ENCODE data around the gene PLA2G2F. TPM values are rescaled to one million over a fixed set of nuclear protein-coding genes. Genes with fewer than 3 reads are reported as not detected.

Gene PLA2G2F
- total and polyA plus RNA-seq, 2 experiments from 2014 or later = not detected

DNA sequence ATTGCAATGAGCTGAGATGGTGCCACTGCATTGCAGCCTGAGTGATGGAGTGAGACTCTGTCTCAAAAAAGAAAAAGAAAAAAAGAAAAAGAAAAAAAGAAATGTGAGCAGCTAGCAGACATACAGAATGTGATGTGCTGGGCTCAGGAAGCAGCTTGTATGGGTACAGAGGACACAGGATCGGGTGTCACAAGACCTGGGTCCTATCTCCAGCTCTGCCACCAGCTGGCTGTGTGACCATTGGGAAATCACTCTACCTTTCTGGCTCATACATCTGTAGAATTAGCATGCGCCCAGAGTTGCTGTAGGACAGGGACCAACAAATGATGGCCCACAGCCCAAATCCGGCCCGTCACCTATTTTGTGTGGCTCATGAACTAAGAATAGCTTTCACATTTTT, 50.5 kb downstream of the PLA2G2F start (continued):
- TF ChIP-seq, protein P1, sequence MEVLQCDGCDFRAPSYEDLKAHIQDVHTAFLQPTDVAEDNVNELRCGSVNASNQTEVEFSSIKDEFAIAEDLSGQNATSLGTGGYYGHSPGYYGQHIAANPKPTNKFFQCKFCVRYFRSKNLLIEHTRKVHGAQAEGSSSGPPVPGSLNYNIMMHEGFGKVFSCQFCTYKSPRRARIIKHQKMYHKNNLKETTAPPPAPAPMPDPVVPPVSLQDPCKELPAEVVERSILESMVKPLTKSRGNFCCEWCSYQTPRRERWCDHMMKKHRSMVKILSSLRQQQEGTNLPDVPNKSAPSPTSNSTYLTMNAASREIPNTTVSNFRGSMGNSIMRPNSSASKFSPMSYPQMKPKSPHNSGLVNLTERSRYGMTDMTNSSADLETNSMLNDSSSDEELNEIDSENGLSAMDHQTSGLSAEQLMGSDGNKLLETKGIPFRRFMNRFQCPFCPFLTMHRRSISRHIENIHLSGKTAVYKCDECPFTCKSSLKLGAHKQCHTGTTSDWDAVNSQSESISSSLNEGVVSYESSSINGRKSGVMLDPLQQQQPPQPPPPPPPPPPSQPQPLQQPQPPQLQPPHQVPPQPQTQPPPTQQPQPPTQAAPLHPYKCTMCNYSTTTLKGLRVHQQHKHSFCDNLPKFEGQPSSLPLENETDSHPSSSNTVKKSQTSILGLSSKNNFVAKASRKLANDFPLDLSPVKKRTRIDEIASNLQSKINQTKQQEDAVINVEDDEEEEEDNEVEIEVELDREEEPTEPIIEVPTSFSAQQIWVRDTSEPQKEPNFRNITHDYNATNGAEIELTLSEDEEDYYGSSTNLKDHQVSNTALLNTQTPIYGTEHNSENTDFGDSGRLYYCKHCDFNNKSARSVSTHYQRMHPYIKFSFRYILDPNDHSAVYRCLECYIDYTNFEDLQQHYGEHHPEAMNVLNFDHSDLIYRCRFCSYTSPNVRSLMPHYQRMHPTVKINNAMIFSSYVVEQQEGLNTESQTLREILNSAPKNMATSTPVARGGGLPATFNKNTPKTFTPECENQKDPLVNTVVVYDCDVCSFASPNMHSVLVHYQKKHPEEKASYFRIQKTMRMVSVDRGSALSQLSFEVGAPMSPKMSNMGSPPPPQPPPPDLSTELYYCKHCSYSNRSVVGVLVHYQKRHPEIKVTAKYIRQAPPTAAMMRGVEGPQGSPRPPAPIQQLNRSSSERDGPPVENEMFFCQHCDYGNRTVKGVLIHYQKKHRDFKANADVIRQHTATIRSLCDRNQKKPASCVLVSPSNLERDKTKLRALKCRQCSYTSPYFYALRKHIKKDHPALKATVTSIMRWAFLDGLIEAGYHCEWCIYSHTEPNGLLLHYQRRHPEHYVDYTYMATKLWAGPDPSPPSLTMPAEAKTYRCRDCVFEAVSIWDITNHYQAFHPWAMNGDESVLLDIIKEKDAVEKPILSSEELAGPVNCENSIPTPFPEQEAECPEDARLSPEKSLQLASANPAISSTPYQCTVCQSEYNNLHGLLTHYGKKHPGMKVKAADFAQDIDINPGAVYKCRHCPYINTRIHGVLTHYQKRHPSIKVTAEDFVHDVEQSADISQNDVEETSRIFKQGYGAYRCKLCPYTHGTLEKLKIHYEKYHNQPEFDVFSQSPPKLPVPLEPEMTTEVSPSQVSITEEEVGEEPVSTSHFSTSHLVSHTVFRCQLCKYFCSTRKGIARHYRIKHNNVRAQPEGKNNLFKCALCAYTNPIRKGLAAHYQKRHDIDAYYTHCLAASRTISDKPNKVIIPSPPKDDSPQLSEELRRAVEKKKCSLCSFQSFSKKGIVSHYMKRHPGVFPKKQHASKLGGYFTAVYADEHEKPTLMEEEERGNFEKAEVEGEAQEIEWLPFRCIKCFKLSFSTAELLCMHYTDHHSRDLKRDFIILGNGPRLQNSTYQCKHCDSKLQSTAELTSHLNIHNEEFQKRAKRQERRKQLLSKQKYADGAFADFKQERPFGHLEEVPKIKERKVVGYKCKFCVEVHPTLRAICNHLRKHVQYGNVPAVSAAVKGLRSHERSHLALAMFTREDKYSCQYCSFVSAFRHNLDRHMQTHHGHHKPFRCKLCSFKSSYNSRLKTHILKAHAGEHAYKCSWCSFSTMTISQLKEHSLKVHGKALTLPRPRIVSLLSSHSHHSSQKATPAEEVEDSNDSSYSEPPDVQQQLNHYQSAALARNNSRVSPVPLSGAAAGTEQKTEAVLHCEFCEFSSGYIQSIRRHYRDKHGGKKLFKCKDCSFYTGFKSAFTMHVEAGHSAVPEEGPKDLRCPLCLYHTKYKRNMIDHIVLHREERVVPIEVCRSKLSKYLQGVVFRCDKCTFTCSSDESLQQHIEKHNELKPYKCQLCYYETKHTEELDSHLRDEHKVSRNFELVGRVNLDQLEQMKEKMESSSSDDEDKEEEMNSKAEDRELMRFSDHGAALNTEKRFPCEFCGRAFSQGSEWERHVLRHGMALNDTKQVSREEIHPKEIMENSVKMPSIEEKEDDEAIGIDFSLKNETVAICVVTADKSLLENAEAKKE (CRISPR knock-in tag; IDR thresholded peaks at IDR 0.05) = no peak
- TF ChIP-seq CREB1 (CRISPR knock-in tag; IDR thresholded peaks at IDR 0.05; ENCODE audit: low read depth) = no peak
- TF ChIP-seq STAT1 (IDR thresholded peaks at IDR 0.05; ENCODE audit: unreplicated experiment) = no peak
- TF ChIP-seq JUNB (IDR thresholded peaks at IDR 0.05; ENCODE audit: unreplicated experiment) = no peak

DNA sequence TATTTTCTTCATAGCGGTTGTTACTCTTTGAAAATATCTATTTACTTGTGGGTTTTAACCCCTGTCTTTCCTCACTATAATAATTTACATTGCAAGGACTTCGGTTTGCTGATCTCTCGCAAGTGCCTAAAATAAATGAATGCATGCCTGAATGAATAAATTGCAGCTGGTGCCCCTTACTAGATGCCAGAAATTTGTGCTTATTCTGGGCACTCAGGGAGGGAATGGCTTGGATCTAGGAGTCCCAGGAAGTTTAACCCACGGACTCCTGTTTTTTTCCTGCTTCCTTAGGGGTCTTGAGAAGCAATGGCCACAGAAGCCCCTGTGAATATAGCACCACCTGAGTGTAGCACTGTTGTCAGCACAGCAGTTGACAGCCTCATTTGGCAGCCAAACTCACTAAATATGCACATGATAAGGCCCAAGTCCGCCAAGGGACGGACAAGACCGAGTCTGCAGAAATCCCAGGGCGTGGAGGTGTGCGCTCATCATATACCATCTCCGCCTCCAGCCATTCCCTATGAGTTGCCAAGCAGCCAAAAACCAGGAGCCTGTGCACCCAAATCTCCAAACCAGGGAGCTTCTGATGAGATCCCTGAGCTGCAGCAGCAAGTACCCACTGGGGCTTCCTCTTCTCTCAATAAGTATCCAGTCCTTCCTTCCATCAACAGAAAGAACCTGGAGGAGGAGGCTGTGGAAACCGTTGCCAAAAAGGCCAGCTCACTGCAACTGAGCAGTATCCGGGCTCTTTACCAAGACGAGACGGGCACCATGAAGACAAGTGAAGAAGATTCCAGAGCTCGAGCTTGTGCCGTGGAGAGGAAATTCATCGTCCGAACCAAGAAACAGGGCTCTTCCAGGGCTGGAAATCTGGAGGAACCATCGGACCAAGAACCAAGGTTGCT, 51.4 kb downstream of the PLA2G2F start:
- 0 out of 2 replicates have a peak, but pooled peaks cover 4% of the 10 kb centered on the region for H3K9me2 ChIP-seq (ENCODE audit: insufficient read depth)
- Mint-ChIP-seq H3K4me1 (peaks cover 27% of the 10 kb centered on the region), H3K27me3 (ENCODE audit: insufficient read depth, low read depth, poor library complexity) (peaks cover 5% of the 10 kb centered on the region), H3K9me3 (0 out of 3 replicates have a peak, but pooled peaks cover 3% of the 10 kb centered on the region), H3K27ac (no peak overlapping the region), H3K36me3 (ENCODE audit: low read depth) (no peaks in the 10 kb centered on the region), H3K4me3 (no peak overlapping the region)
- H2AFZ ChIP-seq = no peak overlapping the region
- peaks cover 1% of the 10 kb centered on the region for H3K27me3 ChIP-seq (ENCODE audit: insufficient read depth)
- no peaks in the 10 kb centered on the region for H3K79me2 ChIP-seq (replicated peaks; ENCODE audit: insufficient read depth)
- H3K4me1 ChIP-seq (ENCODE audit: insufficient read depth) = peaks cover 19% of the 10 kb centered on the region
- DNase-seq (ENCODE audit: low spot score) (no peak), ATAC-seq (no peak)
- H3K4me2 ChIP-seq = no peak overlapping the region
- no peak overlapping the region for H3K27ac ChIP-seq (ENCODE audit: low read depth)
- H3K4me3 ChIP-seq = no peak overlapping the region
- H4K20me1 ChIP-seq (replicated peaks; ENCODE audit: insufficient read depth) = no peaks in the 10 kb centered on the region
- H3F3A ChIP-seq (replicated peaks; ENCODE audit: low read depth) = no peaks in the 10 kb centered on the region
- H3K36me3 ChIP-seq (ENCODE audit: insufficient read depth) = no peaks in the 10 kb centered on the region
- TF ChIP-seq EZH2 (IDR thresholded peaks at IDR 0.05; ENCODE audit: low read depth, unreplicated experiment) = no peak
- TF ChIP-seq, protein P1 (CRISPR knock-in tag; IDR thresholded peaks at IDR 0.05) = no peak
- no peak for TF ChIP-seq POLR2AphosphoS5 (IDR thresholded peaks at IDR 0.05; ENCODE audit: low read depth)
- no peak for TF ChIP-seq NANOG (IDR thresholded peaks at IDR 0.05; ENCODE audit: borderline replicate concordance)
